HCT116 (cell line): Measurements from ENCODE around the gene RYR2.
"Not testable (repeated sequence)": the region's sequence is repeated elsewhere in the genome, so short reads cannot be mapped to it uniquely, and the experiment has no call there.

Experiments used
- ATF3 ChIP-seq: IDR thresholded peaks from 2 replicates; pipeline ENCODE4 v1.6.1; 2012
- CBX3 ChIP-seq: IDR thresholded peaks from 2 replicates; pipeline ENCODE4 v1.6.1; 2012; ENCODE audit warnings: low read depth
- CTCF ChIP-seq, 3 experiments: fragments of 200-600 bp in 1 of 3; sonication (generic) in 1 of 3; IDR thresholded peaks in 2 of 3; conservative IDR thresholded peaks in 1 of 3; 2 replicates each; pipeline ENCODE4 v1.5.1; 2012 to 2017; ENCODE audit warnings: low read depth in 2 of 3, low read length in 2 of 3, antibody characterized with exemption in 1 of 3, borderline replicate concordance in 1 of 3, control low read depth in 1 of 3, mild to moderate bottlenecking in 1 of 3, mixed read lengths in 1 of 3, mixed run types in 1 of 3, moderate library complexity in 1 of 3; ENCODE audit not compliant: insufficient read depth in 1 of 3
- ELF1 ChIP-seq: IDR thresholded peaks from 2 replicates; pipeline ENCODE4 v1.6.1; 2012; ENCODE audit warnings: low read depth, borderline replicate concordance
- EZH2 ChIP-seq: fragments of 200-600 bp; sonication (generic); IDR thresholded peaks from 2 replicates; pipeline ENCODE4 v1.6.1; 2017; ENCODE audit warnings: antibody characterized with exemption, mixed run types
- EZH2phosphoT487 ChIP-seq: fragments of 200-600 bp; IDR thresholded peaks from 2 replicates; pipeline ENCODE4 v1.6.1; 2018; ENCODE audit warnings: antibody characterized with exemption, borderline replicate concordance
- MAX ChIP-seq: IDR thresholded peaks from 2 replicates; pipeline ENCODE4 v1.6.1; 2012
- POLR2A ChIP-seq: IDR thresholded peaks from 2 replicates; pipeline ENCODE4 v1.7.0; 2011; ENCODE audit warnings: borderline replicate concordance; ENCODE audit not compliant: insufficient read depth, insufficient read length; ENCODE audit errors: extremely low read depth
- RAD21 ChIP-seq: IDR thresholded peaks from 2 replicates; pipeline ENCODE4 v1.6.1; 2012; ENCODE audit warnings: low read depth, mild to moderate bottlenecking
- SIN3A ChIP-seq: IDR thresholded peaks from 2 replicates; pipeline ENCODE4 v1.6.1; 2012; ENCODE audit warnings: low read depth
- SRF ChIP-seq: IDR thresholded peaks from 2 replicates; pipeline ENCODE4 v1.6.1; 2012; ENCODE audit warnings: low read depth
- TCF7L2 ChIP-seq: IDR thresholded peaks from 2 replicates; pipeline ENCODE4 v1.7.0; 2011; ENCODE audit warnings: borderline replicate concordance, inconsistent platforms; ENCODE audit not compliant: insufficient read depth, insufficient read length; ENCODE audit errors: extremely low read depth
- ZBTB33 ChIP-seq: IDR thresholded peaks from 2 replicates; pipeline ENCODE4 v1.6.1; 2011; ENCODE audit warnings: mild to moderate bottlenecking, low read length, moderate library complexity; ENCODE audit not compliant: insufficient replicate concordance; ENCODE audit errors: extremely low read depth
- ZFX ChIP-seq: fragments of 450-650 bp; IDR thresholded peaks from 2 replicates; pipeline ENCODE4 v1.6.1; 2017

- not testable (repeated sequence) for TF ChIP-seq CTCF (IDR thresholded peaks at IDR 0.05 in 2 of 3, conservative IDR thresholded peaks at IDR 0.05 in 1 of 3; ENCODE audit: borderline replicate concordance in 1 of 3, insufficient read depth in 1 of 3, low read depth in 2 of 3, low read length in 2 of 3); POLR2A; EZH2; SRF; EZH2phosphoT487; ATF3; TCF7L2; ZBTB33; SIN3A; MAX; ELF1; CBX3; RAD21; ZFX
Measured at GRCh38 chr1:237151979-237152378, 110.0 kb downstream of the RYR2 start.
